HG03460 (cell line): ENCODE data around the gene RAB7B.
"Not testable (repeated sequence)": the region's sequence is repeated elsewhere in the genome, so short reads cannot be mapped to it uniquely, and the experiment has no call there.

Source experiments
- ATAC-seq: cut with Tn5 transposase; IDR thresholded peaks from one replicate; pipeline ENCODE4 v1.9.1; 2021; ENCODE audit not compliant: unreplicated experiment

RAB7B gene

DNA sequence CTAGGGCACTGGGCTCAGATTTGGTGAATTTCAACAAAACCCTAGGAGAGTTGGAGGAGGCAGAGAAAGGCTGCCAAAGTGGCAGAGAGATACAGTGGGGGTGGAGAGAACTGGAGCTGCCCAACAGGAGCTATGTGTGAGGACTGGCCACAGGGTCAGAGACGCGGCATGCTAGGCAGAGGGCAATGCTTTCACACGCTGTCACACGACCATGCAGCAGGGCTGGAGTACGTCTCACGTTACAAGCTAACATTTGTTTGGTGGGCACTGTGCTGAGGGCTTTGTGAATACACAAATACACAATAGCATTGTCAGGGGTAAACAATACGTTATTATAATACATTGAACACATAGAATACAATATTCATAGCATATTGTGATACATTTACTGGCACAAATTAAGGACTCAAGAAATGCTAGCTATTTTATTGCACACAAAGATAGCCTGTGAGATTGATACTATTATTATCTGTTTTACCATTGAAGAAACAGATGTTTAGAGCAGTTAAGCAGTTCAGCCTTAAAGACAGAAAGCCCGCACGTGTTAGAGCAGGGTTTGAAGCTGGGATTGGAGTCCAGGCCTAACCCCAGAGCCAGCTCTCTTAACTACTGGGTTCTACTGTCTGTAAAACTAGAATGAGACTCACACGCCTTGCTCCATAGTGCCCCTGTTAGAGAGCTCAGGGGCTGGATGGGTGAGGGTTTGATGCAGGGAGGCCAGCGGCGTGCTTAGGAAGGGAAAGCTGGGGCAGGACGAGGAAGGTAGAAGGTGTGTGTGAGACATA, 4.5 kb downstream of the RAB7B start:
- ATAC-seq = no peak

DNA sequence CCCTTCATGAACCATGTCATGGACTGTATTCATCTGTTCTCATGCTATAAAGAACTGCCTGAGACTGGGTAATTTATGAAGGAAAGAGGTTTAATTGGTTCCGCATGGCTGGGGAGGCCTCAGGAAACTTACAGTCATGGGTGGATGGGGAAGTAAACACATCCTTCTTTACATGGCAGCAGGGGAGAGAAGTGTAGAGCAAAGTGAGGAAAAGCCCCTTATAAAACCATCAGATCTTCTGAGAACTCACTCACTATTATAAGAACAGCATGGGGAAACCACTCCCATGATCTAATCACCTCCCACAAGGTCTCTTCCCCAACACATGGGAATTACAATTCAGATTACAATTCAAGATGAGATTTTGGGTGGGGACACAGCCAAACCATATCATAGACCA, 6.6 kb downstream of the RAB7B start:
- not testable (repeated sequence) for ATAC-seq

DNA sequence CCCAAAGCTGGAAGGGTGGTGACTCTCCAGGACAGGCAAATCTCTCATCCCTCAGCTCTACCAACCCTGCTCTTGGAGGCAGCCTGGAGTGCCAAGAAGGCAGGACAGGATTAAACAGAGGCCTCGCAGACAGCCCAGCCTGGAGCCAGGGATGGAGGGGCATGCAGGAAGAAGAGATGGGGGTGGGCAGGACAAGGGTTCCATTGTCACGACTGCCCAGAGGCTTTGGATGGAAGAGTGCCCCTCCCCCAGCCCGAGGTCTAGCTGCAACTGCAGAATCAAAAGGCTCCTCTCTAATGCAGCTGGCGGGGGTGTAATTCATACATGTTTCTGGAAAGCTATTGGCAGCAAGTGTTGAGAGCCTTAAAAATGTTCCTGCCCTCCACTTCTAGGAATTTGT, 8.8 kb downstream of the RAB7B start:
- ATAC-seq = no peak

DNA sequence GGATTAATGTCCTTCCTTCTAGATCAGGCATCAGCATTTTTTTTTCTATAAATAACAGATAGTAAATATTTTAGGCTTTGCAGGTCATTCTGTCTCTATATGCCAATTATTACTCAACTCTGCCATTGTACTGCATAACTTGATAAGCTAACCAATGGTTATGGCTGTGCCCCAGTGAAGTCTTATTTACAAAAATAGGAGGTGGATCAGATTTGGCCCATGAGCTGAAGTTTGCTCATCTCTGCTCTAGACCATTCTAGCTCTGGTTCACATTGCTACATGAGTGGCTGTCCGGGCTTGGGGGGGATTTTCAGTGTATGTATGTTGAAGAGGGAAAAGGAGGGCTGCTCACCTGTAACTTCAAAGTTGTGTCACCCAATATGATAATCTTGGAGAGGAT, 10.1 kb downstream of the RAB7B start:
- ATAC-seq = no peak

DNA sequence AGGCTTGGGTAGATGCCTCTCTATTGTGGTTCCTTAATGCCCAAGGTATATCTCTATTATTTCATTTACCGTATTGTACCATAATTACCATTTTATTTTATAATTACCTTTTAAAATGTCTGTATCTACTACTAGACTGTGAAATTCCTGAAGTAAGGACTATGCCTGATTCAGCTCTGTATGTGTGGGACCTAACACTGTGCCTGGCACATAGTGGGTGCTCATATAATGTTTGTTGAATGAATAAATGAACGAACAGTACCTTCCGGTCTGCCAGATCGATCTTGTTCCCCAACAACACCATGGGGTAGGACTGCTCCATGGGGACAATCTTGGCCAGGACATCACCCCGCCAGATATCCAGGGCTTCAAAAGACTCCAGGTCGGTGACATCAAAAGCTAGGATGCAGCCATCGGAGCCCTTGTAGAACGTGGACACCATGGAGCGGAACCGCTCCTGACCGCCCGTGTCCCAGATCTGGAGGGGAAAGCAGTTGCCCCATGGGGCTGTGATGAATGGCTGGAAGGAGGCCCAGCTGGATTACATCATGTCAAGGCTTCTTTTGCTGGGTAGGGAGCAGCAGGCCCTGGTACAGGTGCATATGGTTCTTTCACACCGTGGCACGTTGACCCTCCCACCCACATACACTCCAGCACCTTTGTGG, 10.8 kb downstream of the RAB7B start:
- no peak for ATAC-seq

DNA sequence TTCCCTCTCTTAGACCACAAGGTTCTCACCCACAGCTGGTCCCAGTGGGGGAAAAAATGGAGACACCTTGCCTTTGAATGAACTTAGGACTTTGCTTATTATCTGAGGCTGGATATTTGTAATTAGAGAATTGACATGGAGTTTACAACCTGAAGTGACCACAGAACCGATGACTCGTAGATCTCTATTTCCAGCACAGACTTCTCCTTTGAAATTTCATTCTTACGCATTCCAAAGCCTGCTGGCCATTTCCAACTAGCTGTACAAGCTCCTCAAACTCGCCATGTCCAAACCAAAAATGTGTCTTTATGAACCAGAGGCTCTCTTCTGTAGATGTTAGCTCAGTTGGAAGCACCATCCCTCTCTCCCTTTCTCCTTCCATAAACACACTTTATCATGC, 12.0 kb downstream of the RAB7B start:
- no peak for ATAC-seq

DNA sequence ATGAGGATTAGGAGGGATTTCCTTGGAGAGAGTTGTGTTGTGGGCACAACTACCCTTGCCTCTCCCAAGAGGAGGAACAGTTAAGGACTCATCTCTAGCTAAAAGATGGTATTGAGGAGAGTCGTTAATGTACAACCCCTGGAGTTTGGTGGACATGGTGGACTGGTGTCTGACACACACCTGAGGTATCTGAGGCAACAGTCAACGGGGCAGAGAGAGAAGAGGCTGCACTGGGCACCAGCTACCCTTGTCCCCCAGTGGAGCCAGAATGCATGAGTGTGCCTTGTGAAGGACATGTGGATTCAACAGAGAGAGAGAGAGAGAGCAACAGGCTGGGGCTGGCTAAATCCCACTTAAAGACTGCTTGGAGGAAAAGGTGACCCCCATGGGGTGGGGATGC, 13.0 kb downstream of the RAB7B start:
- no peak for ATAC-seq

DNA sequence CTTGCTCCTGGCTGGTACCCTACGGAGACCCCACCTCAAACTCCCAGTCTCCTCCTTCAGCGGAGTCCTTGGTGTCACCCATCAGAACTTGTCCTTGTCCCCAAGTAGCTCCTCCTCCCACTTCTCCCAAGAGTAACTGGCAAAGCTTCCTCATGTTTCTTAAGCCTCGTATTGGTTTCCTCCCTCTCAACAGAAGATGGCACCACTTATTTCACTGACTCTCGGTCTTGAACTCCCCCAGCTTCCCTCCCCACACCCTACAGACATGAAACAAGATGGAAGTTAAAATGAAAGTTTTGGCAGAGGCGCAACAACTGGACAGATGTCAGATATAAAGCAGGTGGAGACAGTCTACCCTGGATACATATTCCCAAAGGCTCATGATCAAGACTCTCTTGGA, 13.4 kb downstream of the RAB7B start:
- ATAC-seq = no peak

DNA sequence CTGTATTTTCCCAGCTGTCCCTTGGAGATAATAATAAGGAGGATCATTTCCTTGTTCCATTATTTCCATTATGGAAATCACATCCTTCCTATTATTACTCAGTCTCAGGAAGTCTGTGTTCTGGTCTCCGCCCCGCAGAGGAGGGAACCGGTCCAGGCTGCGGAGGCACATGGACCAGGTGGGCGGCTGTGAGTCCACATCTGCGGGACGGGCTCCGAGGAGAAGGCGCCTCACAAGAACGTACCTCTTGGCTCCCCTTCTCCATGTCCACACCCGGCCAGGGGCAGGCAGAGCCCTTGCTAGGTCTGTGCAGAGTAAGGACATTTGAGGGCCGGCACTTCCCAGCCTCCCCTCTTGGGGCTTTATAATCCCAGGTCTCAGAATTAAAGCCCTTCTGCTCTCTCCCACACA, 14.6 kb downstream of the RAB7B start:
- no peak for ATAC-seq

DNA sequence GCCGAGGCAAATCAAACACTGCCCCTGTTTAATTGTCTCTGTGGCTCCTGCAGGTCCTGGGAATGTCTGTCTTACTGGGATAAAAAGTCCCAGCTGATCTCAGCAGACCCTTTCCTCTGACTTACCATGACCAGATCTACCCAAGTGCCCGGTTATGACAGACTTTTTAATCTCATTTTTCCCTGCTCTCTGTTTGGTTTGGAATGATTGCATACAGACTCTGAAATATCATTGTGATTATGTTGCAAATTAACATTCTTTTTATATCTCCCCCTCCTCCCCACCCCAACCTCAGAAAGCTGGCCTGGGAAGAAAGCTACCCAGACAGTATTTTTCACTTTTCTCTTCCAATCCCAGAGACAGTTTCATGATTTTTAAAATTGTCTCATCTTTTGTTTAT, 16.3 kb downstream of the RAB7B start:
- ATAC-seq = no peak

DNA sequence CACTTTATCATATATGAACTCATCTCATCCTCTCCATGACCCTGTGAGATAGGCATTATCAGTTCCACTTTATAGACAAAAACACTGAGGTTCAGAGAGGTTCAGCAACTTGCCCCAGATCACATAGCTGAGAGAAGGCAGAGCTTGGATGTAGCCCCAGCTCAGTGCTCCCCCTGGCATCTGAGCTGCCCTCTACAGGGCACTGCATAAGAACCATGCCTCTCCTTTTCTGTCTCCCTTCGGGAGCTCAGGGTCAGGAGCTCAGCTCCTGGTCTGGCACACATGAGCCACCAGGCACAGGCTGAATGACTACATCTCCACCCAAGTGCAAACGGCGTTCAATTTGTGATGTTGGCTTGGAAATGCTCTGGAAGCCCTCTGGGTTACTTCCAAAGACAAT, 16.9 kb downstream of the RAB7B start:
- ATAC-seq = no peak

DNA sequence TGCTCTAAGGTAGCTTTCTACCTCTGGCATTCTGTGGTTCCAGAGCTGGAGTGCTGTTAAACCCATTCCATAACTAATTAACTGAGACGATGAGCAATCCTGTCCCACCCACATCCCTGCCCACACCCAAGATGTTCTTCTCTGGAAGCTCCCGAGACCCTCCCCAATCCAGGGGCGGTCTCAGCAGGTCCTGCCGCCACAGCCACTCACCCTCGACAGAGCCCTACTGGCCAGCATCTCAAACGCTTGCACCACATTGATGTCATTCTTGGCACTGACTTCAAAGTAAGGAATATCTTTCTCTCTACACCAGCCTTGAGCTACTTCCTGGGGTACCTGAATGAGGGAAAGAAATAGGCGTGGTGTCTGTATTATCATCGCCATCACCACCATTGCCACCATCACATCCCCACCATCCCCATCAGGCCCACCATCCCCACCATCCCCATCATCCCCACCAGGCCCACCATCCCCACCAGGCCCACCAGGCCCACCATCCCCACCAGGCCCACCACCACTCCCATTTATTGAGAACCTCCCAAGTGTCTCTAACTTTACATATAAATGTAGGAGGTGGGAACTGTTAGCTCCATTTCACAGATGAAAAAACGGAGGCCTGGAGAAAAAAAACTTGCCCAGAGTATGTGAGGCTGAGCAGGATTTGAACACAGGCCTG, 17.7 kb downstream of the RAB7B start:
- ATAC-seq = no peak

DNA sequence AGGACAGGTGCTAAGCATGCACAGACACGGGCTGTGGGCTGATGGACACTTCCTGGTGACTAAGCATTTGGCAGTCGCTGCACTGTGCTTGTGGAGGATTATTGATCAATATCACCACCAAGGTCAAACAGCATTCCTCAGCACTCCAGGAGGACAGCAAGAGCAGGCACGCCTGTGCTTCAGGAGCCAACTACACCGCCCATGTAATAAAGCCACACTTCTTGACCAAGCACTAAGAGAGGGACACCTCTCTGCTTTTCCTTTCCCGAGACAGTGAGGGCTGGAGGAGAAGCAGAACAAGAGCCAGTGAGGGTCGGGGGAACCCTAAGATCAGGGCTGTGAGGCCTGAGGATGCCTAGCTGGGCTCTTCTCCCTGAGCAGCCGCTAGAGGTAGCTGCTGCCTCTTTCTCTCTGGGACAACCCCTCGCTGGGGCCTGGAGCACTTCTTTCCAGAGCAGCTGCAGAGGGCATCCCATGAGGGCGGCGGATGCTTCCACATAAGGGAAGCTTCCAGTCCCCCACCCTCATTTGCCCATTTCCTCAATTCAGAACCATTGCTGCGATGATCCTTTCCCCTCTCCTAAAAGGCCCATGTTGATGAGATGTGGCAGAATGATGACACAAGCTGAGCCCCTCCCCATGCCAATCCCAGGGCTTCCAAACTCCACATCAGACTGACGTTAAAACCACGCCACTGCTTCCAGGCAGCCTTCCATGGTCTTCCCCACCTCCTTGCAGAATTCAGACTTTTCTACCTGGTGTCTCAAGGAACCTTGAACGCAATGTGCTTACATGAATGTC, 19.1 kb downstream of the RAB7B start:
- ATAC-seq = no peak

DNA sequence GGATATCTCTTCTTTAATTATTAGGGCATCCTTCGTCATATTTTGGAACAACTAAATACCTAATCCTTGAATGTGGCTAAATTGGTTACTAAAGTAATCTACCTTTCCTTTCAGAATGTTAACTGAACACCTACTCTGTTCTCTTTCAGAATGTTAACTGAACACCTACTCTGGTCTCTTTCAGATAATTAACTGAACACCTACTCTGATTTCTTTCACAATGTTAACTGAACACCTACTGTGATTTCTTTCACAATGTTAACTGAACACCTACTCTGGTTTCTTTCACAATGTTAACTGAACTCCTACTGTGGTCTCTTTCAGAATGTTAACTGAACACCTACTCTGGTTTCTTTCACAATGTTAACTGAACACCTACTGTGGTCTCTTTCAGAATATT, 21.9 kb downstream of the RAB7B start:
- no peak for ATAC-seq

DNA sequence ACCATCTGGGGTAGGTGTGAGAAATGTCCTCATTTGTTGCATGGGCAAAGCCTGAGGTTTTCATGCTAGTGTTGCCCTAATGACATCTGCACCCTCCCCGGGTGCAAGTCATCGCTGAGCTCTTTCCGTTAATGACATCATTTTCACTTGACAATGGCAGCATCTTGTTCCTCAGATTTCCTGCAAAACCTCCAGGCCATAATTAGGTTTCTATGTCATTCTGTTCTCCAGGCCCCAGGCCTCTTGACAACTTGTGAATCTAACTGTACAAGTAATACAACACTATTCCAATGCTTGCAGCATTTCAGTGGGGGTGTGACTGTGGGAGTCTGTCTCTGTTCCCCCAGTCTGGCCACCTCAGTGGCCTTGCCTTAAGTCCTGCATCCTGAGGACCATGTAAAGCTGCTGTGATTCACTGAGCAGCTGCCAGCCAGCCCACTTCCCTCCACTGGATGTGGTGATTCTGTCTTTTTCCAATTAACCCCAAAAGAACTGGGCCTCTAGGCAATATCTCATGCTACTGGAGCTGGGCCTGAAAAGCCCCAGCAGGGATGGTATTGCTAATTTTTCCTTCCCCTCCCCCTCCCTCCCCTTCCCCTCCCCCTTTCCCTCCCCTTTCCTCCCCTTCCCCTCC, 22.8 kb downstream of the RAB7B start:
- no peak for ATAC-seq

DNA sequence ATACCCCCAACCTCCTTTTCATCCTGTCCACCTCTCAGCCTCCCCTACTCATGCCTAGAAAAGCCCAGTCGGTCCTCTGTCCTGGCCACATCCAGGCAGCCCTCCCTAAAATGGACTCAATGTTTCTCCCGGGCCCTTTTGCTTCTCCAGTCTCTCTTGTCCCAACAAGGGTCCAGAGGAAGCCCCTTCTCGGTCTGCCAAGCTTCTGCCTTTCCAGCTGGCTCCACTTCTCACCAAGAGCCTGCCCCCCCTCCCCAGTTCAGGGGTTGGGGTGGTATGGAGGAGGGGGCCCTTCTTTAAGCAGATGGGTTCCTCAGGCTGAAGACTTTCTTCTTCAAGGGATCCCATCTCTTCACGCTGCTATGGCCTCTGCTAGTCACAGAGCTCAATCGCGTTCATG, 23.9 kb downstream of the RAB7B start:
- ATAC-seq = no peak

DNA sequence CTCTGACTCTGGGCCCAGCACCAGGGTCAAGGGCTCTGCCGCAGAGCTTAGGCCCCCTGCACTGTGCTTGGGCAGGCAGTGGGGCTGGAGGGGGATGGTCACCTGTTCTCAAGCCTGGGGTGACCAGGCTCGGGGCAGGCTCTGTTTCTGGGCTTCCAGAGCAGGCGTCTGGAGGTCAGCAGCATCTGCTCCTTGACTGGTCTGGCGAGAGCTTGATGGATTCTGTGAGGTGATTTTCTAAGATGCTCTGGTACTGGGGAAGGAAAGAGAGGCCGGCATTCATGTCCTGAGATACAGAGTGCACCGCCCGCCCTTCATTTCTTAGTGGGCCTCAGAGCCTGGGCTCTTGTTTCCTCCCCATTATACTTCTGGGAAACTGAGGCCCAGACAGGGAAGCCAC, 24.5 kb downstream of the RAB7B start:
- no peak for ATAC-seq

DNA sequence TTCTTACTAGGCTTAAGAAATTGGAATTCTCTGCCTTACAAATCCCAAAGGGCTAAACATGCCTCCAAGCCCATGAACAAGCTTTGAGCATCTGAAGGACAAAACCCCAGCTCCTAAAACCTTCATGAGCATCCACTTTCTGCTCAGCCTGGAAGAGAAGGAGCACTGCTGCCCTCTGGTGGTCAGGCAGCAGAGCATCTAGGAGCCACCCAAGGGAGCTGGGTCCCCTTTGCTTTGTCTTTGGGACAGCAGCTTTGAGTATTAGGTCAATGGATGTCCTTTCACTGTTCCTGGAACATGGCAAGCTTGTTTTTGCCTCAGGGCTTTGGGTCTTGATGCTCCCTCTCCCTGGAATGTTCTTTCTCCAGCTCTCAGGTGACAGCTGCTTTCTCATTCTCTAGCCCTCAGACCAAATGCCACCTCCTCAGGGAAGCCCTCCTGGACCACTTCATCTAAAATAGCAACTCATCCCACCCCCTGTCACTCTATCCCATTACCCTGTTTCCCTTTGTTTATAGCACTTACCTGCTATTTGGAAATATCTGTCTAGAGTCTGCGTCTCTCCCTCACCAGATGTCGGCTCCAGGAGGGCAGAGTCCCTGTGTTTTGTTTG, 25.7 kb downstream of the RAB7B start:
- ATAC-seq = no peak

DNA sequence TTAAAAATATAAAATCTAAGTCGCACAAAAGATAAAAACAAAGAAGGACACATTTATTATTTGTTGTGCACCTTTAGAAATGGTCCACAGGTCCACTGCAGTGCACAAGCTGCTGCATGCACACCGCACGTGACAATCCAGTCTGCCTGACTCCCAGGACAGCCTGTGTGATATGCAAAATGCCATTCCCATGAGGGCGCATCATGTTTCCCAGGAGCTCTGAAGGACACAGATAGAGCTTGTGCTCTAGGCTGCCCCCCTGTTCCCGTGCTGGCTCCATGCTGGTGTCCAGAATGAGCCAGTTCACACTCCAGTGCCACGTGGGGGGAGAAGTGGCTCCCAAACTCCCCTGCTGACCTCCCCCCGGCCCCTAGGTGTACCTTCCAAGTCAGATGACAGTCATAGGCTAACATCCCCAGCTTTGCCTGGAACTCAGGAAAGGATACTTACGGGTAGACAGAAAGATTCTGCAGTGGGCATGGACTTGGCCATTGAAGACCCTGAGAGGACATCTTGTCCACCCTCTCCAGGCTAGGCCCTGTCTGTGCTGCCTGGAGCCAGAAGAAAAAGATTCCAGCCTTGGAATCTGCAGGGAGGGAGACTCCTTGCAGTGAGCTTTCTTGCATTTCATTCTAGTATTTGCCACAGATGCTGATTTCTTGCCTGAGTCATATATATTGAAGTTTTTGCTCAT, 26.3 kb downstream of the RAB7B start:
- ATAC-seq = no peak

DNA sequence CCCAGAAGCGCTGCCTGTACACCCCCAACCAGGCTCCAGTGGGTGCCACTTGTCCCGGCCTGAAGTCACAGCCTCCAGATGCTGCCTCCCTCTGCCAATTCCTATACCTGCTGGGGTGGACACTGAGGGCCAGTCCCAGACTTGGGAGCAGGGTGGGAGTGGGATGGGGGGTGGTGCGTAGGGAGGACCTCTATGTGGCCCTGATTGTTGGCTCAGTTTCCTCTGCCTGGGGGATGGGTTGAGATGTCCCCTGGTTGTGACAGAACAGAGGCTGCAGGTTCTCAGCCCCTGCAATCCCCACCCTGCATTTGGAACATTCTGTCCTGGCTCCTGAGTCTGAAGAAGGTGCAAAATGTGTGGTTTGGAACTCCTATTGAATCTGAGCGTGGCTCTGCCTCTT, 27.2 kb downstream of the RAB7B start:
- ATAC-seq = no peak
